T-helper 9 cell (primary cell): ENCODE results near the gene FOXN3.

Source experiments
- DNase-seq: peaks from one replicate; pipeline ENCODE4 v3.0.0-alpha.2; 2020

Gene FOXN3

DNA sequence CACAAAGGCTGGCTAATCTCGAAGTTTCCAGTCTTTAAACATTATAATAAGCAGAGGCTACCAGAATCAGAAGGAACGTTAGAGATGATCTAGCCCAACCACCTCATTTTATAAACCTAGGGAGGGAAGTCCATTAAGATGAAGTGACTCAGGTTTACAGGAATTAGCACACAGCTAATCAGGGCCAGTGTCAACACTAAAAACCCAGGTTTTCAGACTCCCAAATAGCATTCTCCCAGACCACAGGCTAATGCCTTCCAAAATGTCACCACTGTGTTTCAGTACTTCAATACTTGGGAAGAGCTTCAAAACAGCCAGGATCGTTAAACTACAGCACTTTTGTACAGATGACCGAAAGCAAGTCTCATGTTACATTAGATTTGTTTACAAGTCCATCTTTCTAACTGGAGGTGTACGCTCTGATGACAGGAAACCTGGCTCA lies 89.2 kb downstream of the FOXN3 start:
- DNase-seq, result no peak

DNA sequence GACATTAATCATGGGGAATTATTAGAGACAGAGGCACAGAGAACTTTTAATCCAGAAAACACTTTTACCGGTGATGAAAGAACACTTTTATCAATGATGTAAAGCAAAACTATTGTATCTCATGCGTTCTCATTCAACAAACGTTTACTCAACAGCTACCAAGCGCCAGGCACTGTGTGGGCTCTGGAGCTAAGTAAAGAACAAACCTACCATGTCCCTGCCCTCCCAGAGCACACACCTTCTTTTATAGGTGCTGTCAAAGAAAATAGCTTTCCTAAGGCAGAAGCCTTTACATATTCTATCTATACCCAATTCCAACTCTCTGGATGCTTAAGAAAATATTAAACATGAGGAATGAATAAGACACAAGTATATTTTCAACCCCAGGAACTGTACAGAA lies 91.1 kb downstream of the FOXN3 start:
- DNase-seq, result no peak

DNA sequence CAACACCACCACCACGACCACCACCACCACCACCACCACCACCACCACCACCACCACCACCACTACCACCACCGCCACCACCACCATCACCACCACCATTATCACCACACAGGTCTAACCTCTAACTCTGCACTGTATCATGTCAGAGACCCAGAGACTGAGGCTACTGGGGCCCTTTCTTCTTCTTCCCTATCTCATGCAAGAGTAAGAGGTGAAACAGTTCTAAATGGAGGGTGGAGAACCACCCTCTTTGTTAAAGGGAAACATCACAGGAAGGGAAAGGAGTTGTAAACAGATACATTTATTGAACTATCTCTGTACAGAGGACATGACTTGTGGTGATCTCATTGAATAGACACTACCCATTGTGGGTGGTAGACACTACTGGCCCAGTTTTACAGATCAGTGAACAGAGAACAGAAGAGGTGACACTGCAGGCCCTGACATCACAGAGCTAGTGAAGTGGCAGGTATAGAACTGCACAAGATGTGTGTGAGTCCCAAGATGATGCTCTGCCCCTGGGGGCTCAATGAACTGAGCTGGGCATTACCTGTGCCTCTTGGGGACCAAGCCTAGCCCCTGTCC lies 91.6 kb downstream of the FOXN3 start:
- DNase-seq, result no peak

DNA sequence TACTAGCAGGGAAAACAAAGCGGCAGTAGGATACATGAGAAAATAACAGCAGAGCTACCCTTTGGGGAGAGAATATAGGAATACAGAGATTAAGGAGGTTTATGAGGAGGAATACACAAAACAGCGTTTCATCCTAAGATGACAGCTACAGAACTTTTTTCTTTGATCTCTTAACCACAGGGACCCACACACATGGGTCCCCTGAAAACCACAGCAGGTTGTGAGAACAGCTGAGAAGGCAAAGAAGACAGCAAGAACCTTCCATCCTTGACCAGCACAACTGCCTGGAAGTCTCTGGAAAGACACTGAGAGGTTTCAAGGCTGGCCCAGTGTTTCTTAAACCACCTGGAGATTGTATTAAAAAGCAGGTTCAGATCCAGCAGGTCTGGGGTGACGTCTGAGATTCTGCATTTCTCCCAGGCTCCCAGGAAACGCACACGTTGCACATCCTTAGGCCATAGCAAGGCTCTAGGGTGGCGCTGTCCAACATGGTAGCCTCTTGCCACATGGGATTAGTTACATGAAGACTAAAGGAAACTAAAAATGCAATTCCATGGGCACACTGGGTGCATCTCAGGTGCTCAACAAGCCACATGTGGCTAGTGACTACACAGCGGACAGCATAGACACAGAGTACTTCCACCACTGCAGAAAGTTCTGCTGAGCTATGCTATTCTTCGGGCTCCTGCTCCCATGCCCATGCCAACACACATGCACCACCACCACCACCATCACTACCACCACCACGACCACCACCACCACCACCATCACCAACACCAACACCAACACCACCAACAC lies 92.3 kb downstream of the FOXN3 start:
- no peak for DNase-seq

DNA sequence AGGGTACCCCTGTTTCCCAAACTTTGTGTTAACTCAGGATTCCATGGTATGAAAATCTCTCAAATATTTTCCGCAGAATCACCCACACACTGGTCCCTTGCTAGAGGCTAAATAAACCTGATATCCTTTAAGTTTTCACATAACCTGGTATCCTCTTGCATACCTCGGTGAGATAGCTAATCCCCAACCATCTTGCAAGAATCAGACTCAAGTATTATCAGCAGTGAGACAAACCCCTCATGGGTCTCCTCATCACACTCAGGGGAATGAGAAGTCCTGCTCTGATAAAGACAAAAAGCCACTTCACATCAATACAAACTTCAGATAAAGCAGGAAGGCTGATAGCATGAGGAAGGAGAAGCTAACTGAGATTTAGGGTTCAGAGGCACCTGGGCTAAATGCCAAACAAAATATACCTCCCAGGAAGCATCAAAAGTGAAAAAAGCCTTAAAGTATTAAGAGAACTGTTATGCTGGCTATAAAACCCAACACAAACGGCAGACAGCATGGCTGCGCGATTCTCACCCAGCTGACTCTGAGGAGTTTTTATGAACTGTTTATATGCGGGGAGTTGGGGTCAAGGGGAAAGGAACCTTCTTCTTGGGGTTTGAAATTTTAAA lies 96.5 kb downstream of the FOXN3 start:
- DNase-seq, result no peak

DNA sequence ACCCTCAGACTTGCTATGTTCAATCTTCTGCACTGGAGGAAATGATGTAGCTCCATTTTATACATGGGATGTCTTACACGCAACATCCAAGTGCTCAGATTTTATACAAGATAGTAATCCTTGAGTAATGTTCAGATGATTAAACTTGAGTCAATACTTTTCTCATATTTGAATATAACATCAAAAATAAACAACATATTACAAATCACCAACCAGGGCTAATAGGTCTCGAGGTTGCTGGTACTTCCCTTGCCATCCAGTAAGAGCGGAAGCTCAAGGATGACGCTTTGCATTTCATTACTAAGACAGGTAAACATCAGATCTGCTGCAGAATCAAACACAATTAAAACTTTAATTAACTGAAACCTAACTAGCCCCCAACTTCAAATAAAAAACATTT lies 97.3 kb downstream of the FOXN3 start:
- DNase-seq, result no peak

DNA sequence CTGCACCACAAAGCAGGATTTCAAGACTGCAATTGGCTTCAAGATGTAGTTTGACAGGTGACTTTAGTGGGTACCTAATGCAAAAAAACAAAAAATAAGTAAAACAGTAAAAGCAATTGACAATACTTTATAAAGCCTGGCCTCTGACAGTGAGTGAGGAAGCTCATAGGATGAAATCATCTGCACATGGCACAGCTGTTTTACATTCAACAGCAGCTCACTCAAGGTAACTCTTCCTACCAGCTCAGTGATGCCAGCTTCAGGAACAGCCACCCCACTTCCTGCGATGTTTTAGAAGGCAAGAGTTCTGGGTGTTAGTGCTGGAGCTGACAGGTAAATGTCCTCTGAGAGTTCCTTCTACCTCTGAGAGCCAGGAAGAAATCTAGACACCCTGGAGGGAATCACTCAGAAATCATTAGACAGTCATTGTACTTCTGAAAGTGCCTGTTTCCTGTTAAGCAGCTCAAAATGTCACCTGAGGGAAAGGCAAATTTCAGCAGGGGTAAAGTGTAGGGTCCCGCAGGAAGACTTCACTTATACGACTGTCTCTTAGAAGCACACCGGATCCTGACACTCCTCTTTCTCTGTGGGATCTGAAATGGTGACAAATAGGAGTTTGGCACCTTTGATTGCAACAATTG lies 99.9 kb downstream of the FOXN3 start:
- DNase-seq, result no peak

DNA sequence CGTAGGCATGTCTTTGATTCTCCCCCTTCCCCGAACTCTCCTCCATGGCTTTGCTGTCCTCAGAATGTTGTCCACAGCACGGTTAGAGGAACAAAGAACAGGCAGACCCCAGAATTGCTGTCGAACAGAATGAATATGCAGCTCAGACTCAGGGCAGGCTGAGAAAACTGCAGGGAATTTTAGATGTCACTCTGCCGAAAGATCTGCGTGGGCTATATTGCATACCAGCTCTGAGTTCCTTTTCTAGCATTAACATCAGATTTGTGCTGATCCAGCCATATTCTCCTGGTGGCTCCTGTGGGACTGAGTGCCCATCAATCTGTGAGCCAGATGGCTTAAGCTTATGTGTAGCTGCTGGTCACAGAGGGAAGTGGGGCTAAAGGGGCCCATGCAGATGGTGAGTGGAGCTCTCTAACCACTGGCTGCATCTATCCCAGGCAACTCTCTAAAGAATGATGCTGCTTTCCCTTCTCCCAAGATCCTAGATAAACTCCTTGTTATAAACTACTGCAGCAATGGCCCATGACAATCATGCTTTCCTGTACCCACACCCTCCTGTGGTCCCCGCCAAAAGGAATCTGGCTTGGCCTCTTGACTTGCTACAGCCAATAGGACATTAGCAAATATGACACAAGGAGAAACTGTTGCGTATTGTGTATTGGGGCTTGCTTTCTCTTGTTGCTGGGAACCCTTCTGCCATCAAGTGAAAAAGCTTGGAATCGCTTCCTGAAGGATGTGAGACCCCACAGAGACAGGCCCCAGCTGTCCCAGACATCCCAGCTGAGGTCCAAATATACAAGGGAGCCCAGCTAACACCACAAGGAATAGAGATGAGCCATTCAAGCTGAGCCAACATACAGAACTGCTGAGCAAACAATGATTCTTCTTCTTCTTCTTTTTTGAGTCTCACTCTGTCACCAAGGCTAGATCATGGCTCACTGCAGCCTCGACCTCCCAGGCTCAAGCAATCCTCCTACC lies 101.3 kb downstream of the FOXN3 start:
- DNase-seq, result no peak

DNA sequence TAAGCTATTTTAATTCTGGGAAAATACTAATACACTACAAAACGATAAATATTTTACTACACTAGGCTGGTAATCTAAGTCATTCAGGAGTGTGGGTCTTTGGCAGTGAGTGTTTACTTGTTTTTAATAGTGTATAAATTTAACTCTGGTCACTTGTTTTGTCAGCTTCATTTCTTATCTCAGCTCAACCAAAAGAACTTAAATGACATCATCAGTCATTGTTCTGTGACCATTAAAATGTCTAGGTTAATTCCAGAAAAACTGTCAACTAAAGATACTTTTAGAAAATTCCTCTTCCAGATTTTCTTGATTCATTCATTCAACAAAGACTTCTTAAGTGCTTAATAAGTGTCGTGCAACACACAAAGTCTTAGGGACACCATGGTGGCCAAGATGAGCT lies 102.8 kb downstream of the FOXN3 start:
- DNase-seq, result no peak

DNA sequence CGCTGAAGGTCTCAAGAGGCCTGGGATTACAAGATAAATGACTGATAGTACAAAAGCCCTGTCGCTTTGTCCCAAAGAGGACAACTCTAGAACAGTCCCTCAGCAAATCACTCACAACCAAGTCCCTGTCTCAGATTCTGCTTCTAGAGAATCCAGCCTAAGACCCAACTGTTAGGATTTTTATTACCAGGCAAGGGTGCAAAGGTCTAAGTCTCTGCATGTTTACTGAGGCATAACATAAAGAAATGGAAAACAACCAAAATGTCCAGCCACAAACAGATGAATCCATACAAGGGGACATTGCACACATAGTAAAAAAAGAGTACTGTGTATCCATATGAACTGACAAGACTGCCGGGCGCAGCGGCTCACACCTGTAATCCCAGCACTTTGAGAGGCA lies 104.1 kb downstream of the FOXN3 start:
- no peak for DNase-seq

DNA sequence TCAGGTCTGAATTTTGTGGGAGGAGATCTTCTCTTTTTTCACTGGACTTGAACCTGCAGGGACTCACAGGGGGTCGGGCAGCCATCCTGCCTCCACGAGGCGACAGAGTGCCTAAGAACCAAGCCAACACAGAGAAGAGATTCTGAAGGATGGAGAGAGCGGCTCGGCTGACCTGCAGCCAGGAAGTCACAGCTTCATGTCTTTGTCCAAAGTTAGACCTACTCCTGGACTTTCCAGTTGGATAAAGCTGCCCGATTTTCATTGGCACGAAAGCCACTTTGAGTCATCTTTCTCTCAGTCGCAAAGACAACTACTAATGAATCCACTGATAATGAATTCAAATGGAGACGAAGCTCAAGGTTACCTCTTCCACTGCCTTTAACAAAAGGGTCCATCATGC lies 106.8 kb downstream of the FOXN3 start:
- DNase-seq, result no peak

DNA sequence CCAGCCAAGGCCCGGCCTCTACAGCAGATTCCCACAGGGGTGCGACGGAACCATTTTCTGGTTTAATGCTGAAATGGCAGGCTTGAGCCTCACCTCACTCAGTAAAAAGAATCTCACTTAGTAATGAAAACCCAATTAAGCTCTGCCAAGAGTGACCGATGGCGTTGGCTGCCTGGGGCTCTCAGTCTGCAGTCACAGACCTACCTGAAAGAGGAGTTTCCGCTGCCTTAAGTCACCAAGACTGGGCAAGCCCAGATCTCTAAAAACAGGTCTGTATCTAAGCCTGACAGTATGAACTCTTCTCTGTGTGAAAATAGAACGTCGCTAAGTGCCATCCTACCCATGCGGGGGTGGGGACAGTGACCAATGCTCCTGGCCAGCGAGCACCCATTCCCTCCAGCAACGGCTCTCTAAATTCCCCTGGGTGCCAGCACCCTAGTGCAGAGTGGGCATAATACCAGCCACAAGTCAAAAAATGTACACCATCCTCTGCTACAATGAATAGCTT lies 107.3 kb downstream of the FOXN3 start:
- no peak for DNase-seq

DNA sequence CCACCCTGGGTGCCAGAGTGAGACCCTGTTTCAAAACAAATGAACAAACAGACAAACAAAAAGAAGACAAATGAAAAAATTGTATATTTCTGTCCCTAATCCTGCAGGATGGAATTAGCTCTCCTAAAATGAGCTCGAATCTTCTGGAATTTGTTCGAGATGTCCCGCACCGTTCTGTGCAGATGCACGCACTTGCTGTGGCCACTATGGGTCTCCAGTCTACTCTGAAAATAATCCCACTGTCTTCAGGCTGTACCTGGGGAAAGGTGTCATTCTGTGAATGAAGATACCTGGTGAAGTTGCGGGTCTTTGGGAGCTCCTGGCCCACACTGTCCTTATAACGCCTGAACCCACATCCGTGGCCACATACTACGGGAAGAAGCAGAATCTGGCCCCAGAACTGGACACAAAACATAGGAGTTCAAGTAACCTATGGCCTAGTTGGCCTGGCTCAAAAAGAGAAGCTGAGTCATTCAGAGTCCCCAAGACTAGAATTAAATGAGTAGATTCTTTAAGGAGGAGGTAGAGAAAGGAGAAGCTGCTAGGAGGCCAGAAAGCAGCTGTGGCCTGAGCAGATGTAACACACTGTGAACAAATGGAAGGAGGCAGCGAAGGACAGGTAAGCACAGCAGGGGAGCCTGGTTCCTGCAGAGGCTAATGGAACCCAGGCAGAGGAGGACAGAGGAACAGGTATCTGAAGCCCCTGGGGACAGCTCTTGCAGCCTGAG lies 108.6 kb downstream of the FOXN3 start:
- no peak for DNase-seq

DNA sequence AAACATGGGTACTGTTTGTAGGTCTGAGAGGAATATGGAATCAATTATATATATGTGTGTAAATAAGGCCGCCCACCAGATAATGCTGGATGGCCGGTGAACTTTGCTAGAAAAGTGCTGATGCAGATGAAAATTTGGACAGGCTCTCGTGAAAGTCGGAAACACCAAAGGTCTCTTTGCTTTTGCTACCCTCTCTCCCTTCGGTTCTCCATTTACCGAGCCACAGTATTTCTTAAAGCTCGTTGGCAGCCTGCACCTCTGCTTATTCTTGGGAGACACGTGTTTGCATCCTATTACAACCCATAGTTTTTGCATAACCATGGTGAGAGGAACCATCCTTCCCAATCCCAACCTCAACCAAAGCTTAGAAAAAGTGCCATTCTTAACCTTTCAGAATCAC lies 109.6 kb downstream of the FOXN3 start:
- no peak for DNase-seq

DNA sequence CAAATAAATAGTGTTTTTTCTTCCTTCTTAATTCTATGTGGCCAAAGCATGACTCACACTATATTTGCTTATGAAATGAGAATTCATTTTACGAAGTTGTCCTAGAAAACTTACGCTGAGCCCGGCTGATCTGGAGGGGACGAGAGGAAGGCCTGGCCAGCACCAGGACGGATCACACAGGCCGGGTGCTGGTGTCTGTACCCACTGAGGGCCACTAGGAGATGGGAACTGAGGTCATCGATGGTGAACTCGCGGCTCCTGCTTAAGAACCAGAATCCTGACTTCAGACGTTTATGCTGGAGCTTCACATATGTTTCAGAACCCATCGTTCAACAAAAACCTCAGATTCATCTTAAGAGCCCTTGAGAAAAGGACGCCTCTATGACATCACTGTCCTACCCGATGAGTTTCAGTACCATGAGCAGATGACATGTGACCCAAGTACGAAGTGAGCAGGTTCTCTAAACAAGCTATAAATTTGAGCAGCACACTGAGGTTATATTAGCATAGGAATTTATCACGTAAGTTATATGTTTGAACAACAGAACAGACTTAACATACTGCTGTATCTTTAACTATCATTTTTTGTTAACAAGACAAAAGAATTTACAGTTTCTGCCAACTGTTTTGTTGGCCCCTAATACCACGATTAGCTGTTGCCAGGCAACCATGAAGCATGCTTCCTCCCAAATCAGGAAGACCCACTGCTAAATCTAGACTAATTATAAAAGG lies 111.9 kb downstream of the FOXN3 start:
- DNase-seq, result no peak

DNA sequence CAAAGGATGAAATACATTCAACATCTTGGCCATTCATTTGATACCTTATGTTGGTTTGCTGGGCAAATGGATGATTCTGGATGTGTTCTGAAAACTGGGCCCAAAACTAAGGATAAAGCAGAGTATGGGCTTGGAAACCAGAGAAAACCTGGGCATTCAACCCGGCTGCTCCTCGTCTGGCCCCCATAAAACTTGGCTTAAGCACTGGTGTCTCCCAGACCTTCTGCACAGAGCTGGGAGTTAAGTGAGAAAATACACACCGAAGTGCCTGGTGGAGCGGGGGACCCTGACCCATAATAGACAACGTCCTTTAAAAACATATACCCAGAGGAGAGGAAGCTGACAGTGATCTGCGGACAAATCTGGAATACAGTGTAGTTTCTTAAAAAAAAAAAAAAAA lies 112.5 kb downstream of the FOXN3 start:
- no peak for DNase-seq

DNA sequence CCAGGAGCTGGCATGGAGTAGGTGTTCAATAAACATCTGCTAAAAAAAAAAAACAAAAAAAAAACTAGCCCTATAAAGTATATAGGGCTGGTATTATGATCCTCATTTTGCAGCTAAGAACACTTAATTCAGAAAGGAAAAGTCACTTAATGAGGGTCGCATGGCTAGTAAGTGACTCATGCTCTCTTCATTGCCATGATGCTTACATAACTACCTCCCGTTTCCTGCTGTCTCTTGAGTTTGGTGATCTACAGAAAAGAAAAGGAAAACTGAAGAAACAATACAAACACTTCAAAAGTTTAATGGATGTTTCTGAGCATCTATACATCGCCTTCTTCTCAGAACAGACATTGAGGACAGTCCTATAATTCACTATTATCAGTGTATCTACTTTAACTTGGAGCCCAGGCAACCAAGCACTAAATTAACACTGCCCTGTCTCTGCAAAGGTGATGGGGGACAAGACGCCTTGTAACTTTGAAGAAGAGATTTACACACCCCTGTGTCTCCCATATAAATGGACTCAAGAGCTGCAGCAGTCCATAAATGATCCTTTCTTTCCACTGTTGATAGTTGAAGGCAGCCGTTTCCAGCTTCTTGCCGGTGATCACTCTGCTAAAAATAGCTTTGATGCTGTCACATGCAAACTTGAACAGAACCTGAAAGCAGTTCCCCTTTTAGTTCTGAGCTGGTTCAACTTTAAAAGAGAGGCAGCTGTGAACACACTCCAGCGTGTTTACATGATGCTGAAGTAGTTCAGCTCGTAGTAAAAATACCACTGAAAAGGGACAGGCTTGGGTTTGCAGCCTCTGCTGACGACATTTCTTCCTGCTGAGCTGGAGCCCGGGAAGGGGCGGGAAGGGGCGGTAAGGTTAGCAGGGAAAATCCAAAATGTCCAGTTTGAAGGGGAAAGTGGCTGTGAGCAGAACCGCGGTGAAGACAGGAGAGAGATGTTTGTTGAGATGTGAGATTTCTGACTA lies 113.3 kb downstream of the FOXN3 start:
- DNase-seq, result no peak

DNA sequence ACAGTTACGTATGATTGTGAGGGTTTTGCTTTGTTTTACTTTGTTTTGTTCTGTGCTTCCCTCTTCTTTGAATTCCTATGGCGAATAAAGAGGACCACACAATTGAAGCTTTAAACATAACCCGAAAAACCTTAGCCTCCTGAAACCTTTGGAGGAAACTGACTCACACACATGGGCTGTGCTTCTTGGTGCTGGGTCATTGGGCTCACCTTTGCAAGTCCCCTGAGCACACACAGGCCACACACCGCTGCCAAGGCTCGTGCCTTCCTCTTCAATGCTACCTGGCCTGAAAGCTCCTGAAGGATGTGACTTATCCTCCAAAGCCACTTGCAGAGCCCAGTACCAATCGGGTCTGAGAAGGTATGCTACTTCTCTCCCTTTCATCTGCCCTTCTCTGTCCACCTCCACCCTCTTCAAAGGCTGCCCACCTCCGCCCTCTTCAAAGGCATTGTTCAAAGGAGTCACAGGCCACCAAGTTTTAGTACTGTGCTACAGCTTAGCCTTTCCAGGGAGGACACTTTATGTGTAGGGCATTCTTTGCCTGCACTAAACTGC lies 114.6 kb downstream of the FOXN3 start:
- no peak for DNase-seq

DNA sequence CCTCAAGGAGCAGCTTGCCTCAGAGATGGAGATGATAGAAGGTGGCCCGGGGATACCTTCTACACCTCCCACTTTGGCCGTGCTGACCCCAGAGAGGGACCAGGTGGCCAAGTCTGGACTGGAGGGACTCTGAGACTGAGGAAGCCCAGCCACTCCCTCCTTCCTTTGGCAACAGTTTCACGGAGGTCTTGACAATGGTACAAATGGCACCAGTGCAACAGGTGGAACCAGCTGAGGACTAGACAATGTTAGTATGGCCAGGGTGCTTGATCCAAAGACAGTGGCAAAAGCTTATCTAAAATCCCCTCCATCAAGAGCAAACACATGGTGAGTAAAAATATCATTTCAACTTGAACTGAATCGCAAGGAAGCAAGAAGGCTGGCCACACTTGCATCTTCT lies 117.4 kb downstream of the FOXN3 start:
- DNase-seq, result no peak
